ENCODE results near the gene YAF2.
"Not testable (repeated sequence)": the region's sequence is repeated elsewhere in the genome, so short reads cannot be mapped to it uniquely, and the experiment has no call there.

The YAF2 gene

GRCh38 chr12:42255221-42255865 is 17.3 kb upstream of the YAF2 start:
- in situ Hi-C loops (cut with HindIII; ENCODE audit: low sequenced_read_pairs) = no loop called here

- in situ Hi-C loops (cut with HindIII; ENCODE audit: low sequenced_read_pairs) = not testable (repeated sequence)
These were observed 14.6 kb upstream of the YAF2 start for GRCh38 chr12:42252645-42253044.

GRCh38 chr12:42249033-42249432 is 11.0 kb upstream of the YAF2 start:
- in situ Hi-C loops (cut with HindIII; ENCODE audit: low sequenced_read_pairs) = not testable (repeated sequence)

DNA sequence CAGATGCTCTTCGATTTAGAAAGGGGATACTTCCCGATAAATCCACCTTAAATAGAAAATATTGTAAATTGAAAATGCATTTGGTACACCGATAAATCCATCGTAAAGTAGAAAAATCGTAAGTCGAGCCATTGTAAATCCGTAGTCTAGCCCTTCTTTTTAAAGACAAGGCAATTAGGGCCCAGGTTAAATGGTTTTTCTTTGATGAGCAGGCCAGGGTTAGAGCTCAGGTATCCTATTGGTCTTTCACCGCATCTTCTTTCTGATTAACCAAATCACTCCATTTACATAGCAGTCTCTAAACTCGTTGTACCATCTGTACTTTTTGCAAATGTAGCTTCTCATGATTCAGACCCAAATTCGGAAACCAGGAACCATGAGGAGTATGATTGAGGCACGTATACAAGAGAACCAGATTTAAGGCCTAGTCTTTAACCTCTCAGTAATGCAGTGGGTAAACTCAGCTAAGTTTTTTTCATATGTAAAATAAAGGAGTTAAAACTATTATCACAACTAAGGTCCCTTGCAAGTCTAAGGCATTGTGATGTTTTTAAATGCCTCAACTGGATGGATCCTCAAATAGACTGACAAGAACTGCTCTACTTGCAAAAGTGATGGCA is 2.2 kb upstream of the YAF2 start:
- in situ Hi-C loops (cut with HindIII; ENCODE audit: low sequenced_read_pairs) = no loop called here

- in situ Hi-C loops (cut with HindIII; ENCODE audit: low sequenced_read_pairs) = no loop called here
These were observed 202 bp downstream of the YAF2 start for GRCh38 chr12:42237853-42238239.

DNA sequence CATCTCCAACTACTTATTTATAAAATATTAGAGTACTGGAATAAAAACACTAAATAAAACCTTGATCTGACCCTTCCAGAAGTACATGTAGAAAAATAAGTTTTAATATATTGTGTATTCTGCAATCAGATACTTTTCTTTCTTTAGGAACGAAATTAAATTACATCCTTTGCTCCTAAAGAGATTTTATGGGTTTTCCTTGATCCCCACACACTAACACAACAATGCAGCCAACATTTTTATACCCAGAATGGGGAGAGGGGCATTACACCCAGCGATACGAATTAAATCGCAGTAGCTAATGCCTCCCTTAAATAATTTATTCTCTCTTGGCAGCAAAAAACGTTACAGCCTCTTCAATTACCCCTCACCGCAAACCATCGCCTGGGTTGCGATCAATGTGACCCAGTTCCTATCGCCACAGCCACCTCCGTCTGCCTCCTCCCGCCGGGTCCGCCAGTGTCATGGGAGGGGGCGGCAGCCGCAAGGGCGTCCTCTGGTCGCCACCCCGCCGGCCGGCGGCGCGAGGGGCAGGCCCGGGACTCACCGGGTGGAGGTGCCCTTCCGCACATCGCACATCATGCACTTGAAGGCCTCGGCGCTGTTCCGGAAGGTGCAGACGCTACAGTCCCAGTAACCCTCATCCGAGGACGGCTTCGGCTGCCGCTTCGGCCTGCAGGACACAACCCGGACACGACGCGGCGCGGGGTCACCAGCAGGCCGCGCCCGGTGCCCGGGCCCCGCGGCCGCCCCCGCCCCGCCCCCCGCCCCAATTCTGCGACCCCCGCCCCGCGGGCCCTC is 796 bp downstream of the YAF2 start:
- in situ Hi-C loops (cut with HindIII; ENCODE audit: low sequenced_read_pairs) = no loop called here

DNA sequence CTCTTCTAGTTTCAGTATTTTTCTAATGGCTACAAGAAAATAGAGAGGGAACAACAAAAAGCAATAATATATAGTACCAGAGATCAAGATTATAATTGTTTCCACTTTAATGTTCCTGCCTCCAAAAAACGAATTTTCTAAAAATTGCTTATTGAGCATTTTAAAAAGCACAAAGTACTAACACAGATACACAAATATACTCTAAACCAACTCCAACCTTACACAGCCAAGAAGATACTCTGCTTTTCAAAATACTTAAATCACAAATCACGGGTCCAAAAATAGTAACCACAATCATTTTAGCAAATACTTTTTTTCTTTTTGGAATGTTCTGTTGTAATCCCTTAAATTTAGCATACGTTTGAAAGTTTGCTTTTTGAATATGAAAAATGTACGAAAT is 2.0 kb downstream of the YAF2 start:
- in situ Hi-C loops (cut with HindIII; ENCODE audit: low sequenced_read_pairs) = no loop called here

- in situ Hi-C loops (cut with HindIII; ENCODE audit: low sequenced_read_pairs) = no loop called here
These were observed 2.6 kb downstream of the YAF2 start for GRCh38 chr12:42235426-42235825.

DNA sequence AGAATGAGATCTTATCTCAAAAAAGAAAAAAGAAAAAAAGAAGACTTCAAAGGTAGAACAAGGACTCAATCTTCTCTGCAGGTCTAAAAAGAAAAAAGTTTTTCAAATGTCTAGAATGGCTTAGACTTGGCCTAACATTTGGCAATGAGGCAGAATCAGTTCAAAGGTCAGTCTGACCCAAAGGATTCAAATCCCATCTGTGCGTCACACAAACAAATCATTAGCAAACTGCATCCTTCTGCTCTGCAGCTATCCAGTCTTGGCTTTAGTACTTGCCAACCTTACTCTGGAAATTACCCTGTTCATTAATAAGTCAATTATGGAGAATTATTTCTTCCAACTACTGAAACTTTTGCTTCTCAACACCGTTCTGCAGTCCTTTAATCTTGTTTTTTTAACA is 3.1 kb downstream of the YAF2 start:
- in situ Hi-C loops (cut with HindIII; ENCODE audit: low sequenced_read_pairs) = no loop called here

DNA sequence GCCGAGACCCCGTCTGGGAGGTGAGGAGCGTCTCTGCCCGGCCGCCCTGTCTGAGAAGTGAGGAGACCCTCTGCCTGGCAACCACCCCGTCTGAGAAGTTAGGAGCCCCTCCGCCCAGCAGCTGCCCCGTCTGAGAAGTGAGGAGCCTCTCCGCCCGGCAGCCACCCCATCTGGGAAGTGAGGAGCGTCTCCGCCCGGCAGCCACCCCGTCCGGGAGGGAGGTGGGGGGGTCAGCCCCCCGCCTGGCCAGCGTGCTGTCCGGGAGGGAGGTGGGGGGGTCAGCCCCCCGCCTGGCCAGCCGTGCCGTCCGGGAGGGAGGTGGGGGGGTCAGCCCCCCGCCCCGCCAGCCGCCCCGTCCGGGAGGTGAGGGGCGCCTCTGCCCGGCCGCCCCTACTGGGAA is 10.5 kb downstream of the YAF2 start:
- in situ Hi-C loops (cut with HindIII; ENCODE audit: low sequenced_read_pairs) = not testable (repeated sequence)

GRCh38 chr12:42224501-42224900 is 13.5 kb downstream of the YAF2 start:
- in situ Hi-C loops (cut with HindIII; ENCODE audit: low sequenced_read_pairs) = not testable (repeated sequence)

DNA sequence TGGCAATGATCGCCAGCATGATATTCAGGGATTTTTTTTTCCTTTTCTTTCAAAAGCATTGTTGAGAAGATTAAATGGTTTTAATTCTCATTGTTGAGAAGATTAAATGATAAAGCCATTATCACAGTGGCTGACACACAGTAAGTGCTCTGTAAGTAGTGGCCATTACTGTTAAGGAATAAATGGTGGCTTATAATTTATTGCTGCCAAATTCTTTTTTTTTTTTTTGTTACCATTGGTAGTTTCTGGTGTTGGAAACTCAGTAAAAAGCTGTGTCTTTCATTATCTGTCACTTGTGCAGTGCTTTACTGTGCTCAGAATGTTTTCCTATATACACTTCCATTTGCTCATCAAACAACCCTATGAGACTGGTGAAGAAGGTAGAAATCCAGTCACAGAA is 15.3 kb downstream of the YAF2 start:
- in situ Hi-C loops (cut with HindIII; ENCODE audit: low sequenced_read_pairs) = no loop called here

GRCh38 chr12:42221726-42222125 is 16.3 kb downstream of the YAF2 start:
- in situ Hi-C loops (cut with HindIII; ENCODE audit: low sequenced_read_pairs) = no loop called here

- in situ Hi-C loops (cut with HindIII; ENCODE audit: low sequenced_read_pairs) = no loop called here
These were observed 20.4 kb downstream of the YAF2 start for GRCh38 chr12:42217656-42218055.

- in situ Hi-C loops (cut with HindIII; ENCODE audit: low sequenced_read_pairs) = no loop called here
These were observed 21.3 kb downstream of the YAF2 start for GRCh38 chr12:42216737-42217136.

DNA sequence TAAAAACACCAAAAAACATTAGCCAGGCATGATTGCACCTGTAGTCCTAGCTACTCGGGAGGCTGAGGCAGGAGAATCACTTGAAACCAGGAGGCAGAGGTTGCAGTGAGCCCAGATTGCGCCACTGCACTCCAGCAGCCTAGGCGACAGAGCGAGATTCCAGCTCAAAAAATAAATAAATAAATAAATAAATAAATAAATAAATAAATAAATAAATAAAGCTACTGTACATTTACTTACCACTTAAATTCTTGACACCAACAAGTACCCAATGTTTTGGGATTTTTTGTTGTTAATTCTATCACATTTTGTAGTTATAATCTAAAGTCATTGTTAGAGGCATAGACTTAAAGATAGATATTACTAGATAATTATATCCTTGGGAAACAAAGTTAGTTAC is 22.3 kb downstream of the YAF2 start:
- in situ Hi-C loops (cut with HindIII; ENCODE audit: low sequenced_read_pairs) = not testable (repeated sequence)

DNA sequence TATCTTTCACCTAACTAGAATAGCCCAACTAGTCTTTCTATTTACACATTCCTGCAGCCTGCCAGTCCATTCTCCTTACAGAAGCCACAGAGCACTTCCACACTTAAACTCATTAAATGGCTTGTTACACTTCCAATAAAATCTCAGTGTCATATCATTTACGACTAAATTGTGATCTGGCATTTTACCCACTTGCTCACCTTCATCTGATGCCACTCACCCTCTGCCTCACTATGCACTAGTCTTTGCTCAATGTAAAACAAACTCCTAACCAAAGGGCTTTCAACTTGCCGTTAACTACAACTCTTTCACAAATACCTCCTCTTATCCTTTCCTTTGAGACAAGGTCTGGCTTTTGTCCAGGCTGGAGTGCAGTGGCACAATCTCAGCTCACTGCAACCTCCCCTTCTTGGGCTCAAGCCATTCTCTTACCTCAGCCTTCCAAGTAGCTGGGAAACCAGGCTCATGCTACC is 24.1 kb downstream of the YAF2 start:
- in situ Hi-C loops (cut with HindIII; ENCODE audit: low sequenced_read_pairs) = no loop called here

- in situ Hi-C loops (cut with HindIII; ENCODE audit: low sequenced_read_pairs) = no loop called here
These were observed 25.0 kb downstream of the YAF2 start for GRCh38 chr12:42213023-42213422.

GRCh38 chr12:42208574-42208973 is 29.5 kb downstream of the YAF2 start:
- in situ Hi-C loops (cut with HindIII; ENCODE audit: low sequenced_read_pairs) = no loop called here

- in situ Hi-C loops (cut with HindIII; ENCODE audit: low sequenced_read_pairs) = no loop called here
These were observed 33.2 kb downstream of the YAF2 start for GRCh38 chr12:42204819-42205218.

DNA sequence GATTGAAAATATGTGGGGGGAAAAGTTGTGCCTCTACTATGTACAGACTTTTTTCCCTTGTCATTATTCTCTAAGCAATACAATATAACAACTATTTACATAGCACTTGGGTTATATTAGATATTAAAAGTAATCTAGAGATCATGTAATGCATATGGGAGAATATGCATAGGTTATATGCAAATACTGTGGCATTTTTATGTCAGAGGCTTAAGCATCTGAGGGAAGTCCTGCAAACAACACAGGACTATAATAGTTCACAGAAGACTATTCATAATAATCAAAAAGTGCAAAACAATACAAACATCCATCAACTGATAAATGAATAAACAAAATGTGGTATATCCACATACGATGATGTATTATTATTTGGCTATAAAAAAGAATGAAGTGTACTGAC is 33.7 kb downstream of the YAF2 start:
- in situ Hi-C loops (cut with HindIII; ENCODE audit: low sequenced_read_pairs) = no loop called here

DNA sequence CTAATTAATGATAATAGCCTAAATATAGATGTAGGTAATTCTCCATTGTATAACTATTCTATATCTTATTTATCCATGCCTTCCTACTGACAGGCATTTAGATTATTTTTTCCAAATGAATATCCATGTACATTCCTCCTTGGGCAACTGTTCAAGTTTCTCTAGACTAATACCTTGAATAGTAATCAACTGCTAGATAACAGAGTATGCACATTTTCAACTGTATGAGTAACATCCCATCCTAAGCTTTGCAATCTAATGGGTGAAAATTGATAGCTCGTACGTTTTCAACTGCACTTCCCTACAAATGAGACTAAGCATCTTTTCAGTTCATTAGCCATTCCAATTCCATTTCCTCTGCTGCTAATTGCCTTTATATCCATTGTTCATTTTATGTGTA is 37.0 kb downstream of the YAF2 start:
- in situ Hi-C loops (cut with HindIII; ENCODE audit: low sequenced_read_pairs) = no loop called here
